Stomach (tissue), 4 donors: ENCODE results near the gene TPI1.

Experiments
- POLR2A ChIP-seq, 4 donors: fragments of 450-650 bp; IDR thresholded peaks; one replicate each; pipeline ENCODE4 v1.6.1; 2016; ENCODE audit warnings: antibody characterized with exemption in 4 of 4, control low read depth in 2 of 4, mild to moderate bottlenecking in 1 of 4, moderate library complexity in 1 of 4
- POLR2AphosphoS5 ChIP-seq, 3 donors: sonication (generic); formaldehyde crosslinking; IDR thresholded peaks; one replicate each; pipeline ENCODE4 v1.6.1; 2016; ENCODE audit warnings: antibody characterized with exemption in 3 of 3
- TF ChIP-seq, protein P1 (sequence below), 7 experiments: fragments of 450-650 bp in 4 of 7; fragments of 200-600 bp in 3 of 7; sonication (generic) in 3 of 7; IDR thresholded peaks; one replicate each; pipeline ENCODE4 v1.5.1; 2016 to 2019; ENCODE audit warnings: antibody characterized with exemption in 7 of 7, control low read depth in 2 of 7, mild to moderate bottlenecking in 1 of 7

GRCh38 chr12:6894321-6894720, 27.0 kb downstream of the TPI1 start:
- TF ChIP-seq POLR2AphosphoS5 (IDR thresholded peaks at IDR 0.05) = no peak
- TF ChIP-seq POLR2A (IDR thresholded peaks at IDR 0.05) = no peak
- TF ChIP-seq, protein P1, sequence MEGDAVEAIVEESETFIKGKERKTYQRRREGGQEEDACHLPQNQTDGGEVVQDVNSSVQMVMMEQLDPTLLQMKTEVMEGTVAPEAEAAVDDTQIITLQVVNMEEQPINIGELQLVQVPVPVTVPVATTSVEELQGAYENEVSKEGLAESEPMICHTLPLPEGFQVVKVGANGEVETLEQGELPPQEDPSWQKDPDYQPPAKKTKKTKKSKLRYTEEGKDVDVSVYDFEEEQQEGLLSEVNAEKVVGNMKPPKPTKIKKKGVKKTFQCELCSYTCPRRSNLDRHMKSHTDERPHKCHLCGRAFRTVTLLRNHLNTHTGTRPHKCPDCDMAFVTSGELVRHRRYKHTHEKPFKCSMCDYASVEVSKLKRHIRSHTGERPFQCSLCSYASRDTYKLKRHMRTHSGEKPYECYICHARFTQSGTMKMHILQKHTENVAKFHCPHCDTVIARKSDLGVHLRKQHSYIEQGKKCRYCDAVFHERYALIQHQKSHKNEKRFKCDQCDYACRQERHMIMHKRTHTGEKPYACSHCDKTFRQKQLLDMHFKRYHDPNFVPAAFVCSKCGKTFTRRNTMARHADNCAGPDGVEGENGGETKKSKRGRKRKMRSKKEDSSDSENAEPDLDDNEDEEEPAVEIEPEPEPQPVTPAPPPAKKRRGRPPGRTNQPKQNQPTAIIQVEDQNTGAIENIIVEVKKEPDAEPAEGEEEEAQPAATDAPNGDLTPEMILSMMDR (IDR thresholded peaks at IDR 0.05) = no peak
